ENCODE results near the gene CD3E. TPM values are rescaled to one million over a fixed set of nuclear protein-coding genes. Genes with fewer than 3 reads are reported as not detected.

Gene CD3E
- total RNA-seq, 1 experiment from 2014 or later = not detected

GRCh38 chr11:118286545-118286944 lies 18.0 kb upstream of the CD3E start:
- WGBS (ENCODE audit: extremely low coverage, insufficient read length, low lambda C conversion rate) = no CpG with 5 or more reads among the region's 2 CpGs
- no peaks in the 10 kb centered on the region for H3K4me1 ChIP-seq (ENCODE audit: insufficient read depth, low read length)
- H3K4me1 Mint-ChIP-seq = no peaks in the 10 kb centered on the region; a peak in 1 of 4 replicates

More at GRCh38 chr11:118286545-118286944, 18.0 kb upstream of the CD3E start:
- Histone ChIP-seq H4K8ac (replicated peaks; ENCODE audit: insufficient read length, low read depth, low read length) (no peak overlapping the region), H2AK5ac (ENCODE audit: insufficient read length, low read length) (no peak overlapping the region), H3K18ac (ENCODE audit: insufficient read length, low read depth, low read length) (no peak overlapping the region), H3K4me2 (ENCODE audit: insufficient read depth, insufficient read length, low read length) (no peak overlapping the region), H3K9ac (ENCODE audit: extremely low read depth, insufficient read length, low read length) (no peak overlapping the region), H2BK15ac (ENCODE audit: low read depth, low read length) (no peak overlapping the region), H2BK20ac (ENCODE audit: low read depth, low read length, poor library complexity, severe bottlenecking) (no peak overlapping the region), H3K56ac (ENCODE audit: insufficient read length, low read depth, low read length) (no peak overlapping the region), H2BK5ac (ENCODE audit: insufficient read length, low read length) (no peak overlapping the region), H3K4ac (ENCODE audit: low read depth, low read length) (no peak overlapping the region), H2AFZ (ENCODE audit: low read length) (no peak overlapping the region), H3K23me2 (ENCODE audit: insufficient read length, low read depth, low read length, poor library complexity, severe bottlenecking) (no peaks in the 10 kb centered on the region), H4K91ac (ENCODE audit: insufficient read length, low read depth, low read length) (no peak overlapping the region), H2BK120ac (ENCODE audit: low read depth, low read length, poor library complexity, severe bottlenecking) (no peak overlapping the region), H3K14ac (ENCODE audit: insufficient read depth, low read length) (no peak overlapping the region), H3K79me2 (ENCODE audit: insufficient read depth, low read length) (no peaks in the 10 kb centered on the region), H3T11ph (ENCODE audit: low read length) (no peak overlapping the region), H2BK12ac (ENCODE audit: insufficient read length, low read depth, low read length) (no peak overlapping the region), H4K20me1 (ENCODE audit: control insufficient read depth, insufficient read depth, insufficient read length) (no peaks in the 10 kb centered on the region), H3K27ac (ENCODE audit: insufficient read length, low read depth, low read length) (no peak overlapping the region), H3K27me3 (ENCODE audit: insufficient read depth, low read length) (no peaks in the 10 kb centered on the region), H3K9me3 (ENCODE audit: control insufficient read depth, low read depth, low read length) (no peaks in the 10 kb centered on the region), H3K79me1 (ENCODE audit: insufficient read depth, low read depth, low read length, poor library complexity, severe bottlenecking) (no peaks in the 10 kb centered on the region), H4K5ac (ENCODE audit: insufficient read length, low read depth, low read length) (no peak overlapping the region), H3K23ac (ENCODE audit: insufficient read length, low read depth, low read length) (no peak overlapping the region)
- Mint-ChIP-seq H3K4me3 (no peak overlapping the region), H3K9me3 (no peaks in the 10 kb centered on the region), H3K27ac (no peak overlapping the region), H3K36me3 (ENCODE audit: insufficient read depth in 1 of 3, low read depth in 3 of 3) (no peaks in the 10 kb centered on the region), H3K27me3 (ENCODE audit: low read depth) (peaks cover 37% of the 10 kb centered on the region)
- TF ChIP-seq, protein P1, sequence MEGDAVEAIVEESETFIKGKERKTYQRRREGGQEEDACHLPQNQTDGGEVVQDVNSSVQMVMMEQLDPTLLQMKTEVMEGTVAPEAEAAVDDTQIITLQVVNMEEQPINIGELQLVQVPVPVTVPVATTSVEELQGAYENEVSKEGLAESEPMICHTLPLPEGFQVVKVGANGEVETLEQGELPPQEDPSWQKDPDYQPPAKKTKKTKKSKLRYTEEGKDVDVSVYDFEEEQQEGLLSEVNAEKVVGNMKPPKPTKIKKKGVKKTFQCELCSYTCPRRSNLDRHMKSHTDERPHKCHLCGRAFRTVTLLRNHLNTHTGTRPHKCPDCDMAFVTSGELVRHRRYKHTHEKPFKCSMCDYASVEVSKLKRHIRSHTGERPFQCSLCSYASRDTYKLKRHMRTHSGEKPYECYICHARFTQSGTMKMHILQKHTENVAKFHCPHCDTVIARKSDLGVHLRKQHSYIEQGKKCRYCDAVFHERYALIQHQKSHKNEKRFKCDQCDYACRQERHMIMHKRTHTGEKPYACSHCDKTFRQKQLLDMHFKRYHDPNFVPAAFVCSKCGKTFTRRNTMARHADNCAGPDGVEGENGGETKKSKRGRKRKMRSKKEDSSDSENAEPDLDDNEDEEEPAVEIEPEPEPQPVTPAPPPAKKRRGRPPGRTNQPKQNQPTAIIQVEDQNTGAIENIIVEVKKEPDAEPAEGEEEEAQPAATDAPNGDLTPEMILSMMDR (conservative IDR thresholded peaks at IDR 0.05) = no peak
- DNase-seq = no peak

All from H9 (cell line).